HG03342 (cell line): ENCODE data around the gene MOB3A.

ENCODE experiments used
- ATAC-seq: cut with Tn5 transposase; IDR thresholded peaks from one replicate; pipeline ENCODE4 v1.9.1; 2021; ENCODE audit warnings: mild to moderate bottlenecking, moderate library complexity; ENCODE audit not compliant: unreplicated experiment

The MOB3A gene

GRCh38 chr19:2083174-2083854 is 12.8 kb downstream of the MOB3A start:
- ATAC-seq: no peak

GRCh38 chr19:2081873-2082810 is 14.0 kb downstream of the MOB3A start:
- ATAC-seq: no peak

DNA sequence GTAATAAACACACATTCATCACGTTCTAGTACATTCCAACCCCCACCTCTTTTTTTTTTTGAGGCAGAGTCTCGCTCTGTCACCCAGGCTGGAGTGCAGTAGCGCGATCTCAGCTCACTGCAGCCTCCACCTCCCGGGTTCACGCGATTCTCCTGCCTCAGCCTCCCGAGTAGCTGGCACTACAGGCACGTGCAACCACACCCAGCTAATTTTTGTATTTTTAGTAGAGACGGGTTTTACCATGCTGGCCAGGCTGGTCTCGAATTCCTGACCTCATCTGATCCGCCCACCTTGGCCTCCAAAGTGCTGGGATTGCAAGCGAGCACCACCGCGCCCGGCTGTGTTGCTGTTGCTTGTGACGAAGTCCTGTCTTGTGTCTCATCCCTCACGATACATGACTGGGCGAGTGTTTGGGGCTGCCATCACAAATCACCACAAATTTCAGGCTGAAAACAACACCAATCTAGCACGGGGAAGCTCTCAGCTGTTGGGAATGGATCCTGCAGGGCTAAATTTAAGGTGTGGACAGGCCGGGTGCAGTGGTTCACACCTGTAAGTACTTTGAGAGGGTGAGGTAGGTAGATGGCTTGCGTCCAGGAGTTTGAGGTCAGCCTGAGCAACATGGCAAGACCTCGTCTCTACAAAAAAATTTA is 15.7 kb downstream of the MOB3A start:
- ATAC-seq: no peak

GRCh38 chr19:2079865-2080301 is 16.2 kb downstream of the MOB3A start:
- ATAC-seq: no peak

- no peak for ATAC-seq
These were observed 16.9 kb downstream of the MOB3A start for GRCh38 chr19:2079076-2079864.

GRCh38 chr19:2077833-2078619 is 18.1 kb downstream of the MOB3A start:
- ATAC-seq: no peak

- ATAC-seq: no peak
These were observed 18.7 kb downstream of the MOB3A start for GRCh38 chr19:2077398-2077797.

DNA sequence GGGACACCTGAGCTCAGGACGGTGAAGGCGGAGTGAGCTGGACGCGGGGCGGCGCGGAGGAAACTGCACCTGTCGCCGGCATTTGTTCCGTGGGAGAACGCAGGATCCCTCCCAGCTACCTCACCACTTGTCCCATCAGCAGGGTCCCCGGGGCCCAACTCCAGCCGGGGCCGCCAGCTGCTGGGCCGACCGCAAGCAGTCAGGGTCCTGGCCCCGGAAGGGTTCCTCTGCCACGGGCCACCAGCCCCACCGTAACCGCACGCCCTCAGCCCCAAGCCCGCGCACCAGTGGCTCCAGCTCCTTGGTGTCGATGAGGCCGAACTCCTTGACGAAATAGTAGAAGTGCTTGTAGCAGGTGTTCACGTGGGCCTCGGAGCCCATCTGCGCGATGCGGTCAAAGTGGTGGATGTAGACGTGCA is 19.6 kb downstream of the MOB3A start:
- ATAC-seq: no peak

DNA sequence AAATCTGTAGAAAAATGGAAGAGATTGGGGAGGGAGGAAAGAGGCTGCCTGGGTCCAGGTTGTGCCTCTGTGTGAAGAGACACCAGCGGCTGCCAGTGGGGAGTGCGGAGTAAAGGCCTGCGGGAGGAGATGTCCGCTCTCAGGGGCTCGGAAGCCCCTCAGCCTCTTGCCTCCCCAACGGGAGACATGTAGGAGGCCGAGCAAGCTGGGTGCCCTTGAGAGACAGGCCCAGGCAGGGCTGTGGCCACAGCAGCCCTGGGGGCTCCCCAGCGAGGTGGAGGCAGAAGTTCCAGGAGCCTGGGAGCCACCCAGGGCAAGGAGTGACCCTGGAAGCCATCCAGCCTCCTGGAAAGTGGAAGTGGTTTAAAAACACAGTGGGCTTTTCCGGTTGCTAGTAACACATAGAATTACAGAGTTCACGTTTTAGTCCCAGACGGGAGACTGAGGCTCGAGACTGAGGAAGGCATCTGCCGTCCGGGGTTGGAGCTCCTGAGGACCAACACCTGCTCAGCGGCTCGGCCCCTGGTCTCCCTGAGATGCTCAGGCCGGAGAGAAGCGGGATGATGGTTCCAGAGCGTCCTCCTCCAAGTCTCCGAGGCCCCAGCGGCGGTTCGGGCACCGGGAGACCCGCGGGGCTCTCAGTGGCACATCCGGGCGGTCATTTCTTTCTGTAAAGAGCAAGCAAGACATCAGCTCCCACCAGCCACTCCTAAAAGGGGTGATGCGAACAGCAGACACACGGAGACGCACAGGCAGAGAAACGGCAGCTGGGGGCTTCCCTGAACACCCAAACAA is 23.2 kb downstream of the MOB3A start:
- no peak for ATAC-seq

GRCh38 chr19:2070986-2071673 is 25.0 kb downstream of the MOB3A start:
- ATAC-seq: no peak

DNA sequence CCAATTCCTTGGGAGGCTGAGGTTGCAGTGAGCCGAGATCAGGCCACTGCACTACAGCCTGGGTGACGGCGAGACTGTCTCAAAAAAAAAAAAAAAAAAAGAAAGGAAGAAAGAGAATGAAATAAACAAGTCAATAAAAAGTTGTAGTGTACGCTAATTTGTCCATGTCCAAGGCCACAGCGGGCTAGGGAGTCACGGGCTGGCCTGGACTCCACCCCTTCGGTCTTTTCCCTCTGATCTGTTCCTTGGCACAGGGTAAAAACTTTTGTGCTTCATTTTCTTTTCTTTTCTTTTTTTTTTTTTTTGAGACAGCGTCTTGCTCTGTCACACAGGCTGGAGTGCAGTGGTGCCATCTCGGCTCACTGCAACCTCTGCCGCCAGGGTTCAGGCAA is 25.7 kb downstream of the MOB3A start:
- ATAC-seq: no peak

GRCh38 chr19:2064788-2065524 is 31.2 kb downstream of the MOB3A start:
- no peak for ATAC-seq

DNA sequence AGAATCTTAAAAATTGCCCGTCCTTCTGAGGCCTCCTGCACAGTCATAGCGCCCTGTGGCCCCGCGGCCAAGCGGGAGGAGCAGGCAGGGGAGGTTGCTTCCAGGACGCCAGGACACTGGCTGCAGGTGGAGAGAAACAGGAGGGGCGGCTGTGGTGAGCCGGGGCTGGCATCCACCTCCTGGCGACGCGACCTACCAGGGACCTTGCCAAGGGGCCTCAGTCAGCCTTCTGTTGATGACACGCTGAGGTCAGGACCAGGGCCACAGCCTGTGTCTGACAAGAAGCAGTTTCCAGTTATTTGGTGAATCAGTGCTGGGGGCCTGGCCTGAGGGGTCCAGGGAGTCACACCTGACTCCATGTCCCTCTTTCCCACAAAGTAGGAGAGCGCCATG is 31.7 kb downstream of the MOB3A start:
- no peak for ATAC-seq

DNA sequence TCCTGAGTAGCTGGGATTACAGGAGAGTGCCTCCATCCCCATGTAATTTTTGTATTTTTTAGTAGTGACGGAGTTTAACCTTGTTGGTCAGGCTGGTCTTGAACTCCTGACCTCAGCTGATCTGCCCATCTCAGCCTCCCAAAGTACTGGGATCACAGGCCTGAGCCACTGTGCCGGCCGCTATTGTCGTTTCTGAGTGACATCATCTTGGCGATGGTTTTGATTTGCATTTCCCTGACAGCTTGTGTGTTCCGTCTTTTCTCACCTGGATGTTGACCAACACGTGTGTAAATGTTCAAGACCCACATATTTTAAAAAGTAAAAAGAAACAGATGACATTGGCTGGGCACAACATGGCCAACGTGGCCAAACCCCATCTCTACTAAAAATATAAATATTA is 32.3 kb downstream of the MOB3A start:
- no peak for ATAC-seq

DNA sequence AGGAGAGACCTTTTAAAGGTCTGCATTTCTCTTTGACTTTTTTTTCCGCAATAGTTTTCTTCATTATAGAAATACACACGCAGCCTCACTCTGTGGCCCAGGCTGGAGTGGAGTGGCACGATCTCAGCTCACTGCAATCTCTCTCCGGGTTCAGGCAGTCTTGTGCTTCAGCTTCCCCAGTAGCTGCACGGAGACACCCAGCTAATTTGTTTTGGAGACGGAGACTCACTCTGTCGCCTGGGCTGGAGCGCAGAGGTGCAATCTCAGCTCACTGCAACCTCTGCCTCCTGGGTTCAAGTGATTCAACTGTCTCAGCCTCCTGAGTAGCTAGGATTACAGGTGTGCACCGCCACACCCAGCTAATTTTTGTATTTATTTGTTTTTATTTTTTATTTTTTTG is 33.4 kb downstream of the MOB3A start:
- ATAC-seq: no peak

DNA sequence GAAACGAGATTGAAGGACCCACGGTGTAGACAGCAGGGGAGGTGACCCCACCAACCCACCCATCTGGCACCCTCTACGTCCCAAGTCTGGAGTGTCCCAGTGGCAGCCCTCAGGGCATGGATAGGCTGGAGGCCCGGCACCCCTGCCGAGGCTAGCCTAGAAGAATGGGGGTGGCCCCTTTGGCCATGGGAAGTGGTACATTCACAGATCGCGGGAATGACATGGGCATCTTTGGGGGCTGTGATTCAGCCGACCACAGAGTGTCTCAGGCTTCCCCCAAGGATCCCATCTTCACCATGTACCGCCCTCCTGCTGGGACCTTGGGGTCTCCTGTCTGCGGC is 33.8 kb downstream of the MOB3A start:
- ATAC-seq: no peak

GRCh38 chr19:2061495-2062388 is 34.4 kb downstream of the MOB3A start:
- peak; percentile 71 for ATAC-seq
